ENCODE measurements around the gene ARID3A.

DNA sequence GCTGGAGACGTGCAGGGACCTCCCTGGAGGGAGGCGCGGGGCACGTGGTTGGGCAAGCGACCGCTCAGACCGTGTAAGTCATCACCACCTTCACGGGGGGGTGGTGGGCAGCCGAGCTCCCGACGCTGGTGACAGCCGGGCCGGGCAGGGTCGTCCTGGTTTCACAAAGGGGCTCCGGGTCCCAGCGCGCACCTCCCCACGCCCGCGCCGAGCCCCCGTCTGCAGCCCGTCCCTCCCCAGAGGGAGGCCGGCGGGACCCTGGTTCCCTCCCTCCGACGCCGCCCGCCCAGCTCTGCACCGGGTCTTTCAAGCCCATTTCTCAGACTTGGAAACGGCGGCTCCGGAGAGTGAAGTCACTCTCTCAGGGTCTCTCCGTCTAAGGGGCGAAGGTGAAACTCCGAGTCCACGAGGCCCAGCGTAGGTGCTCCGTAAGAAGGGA is 729 bp upstream of the ARID3A start:
- no peak for TF ChIP-seq POLR2A (IDR thresholded peaks at IDR 0.05; ENCODE audit: low read length)
- no peak for TF ChIP-seq GATA1 (IDR thresholded peaks at IDR 0.05; ENCODE audit: low read depth, low read length)

All from erythroblast (primary cell).